GM21576 (cell line): Measurements from ENCODE around the gene DEFB110.
A peak's percentile ranks its signal among the peaks of the same experiment; 100 is the strongest.

Experiments
- ATAC-seq: cut with Tn5 transposase; IDR thresholded peaks from one replicate; pipeline ENCODE4 v1.9.1; 2021; ENCODE audit warnings: mild to moderate bottlenecking, moderate library complexity; ENCODE audit not compliant: unreplicated experiment

DEFB110 gene

GRCh38 chr6:50021894-50022293 is at the start of gene DEFB110:
TSS of gene DEFB110 (minus strand) at chr6:50021994. CDS start at chr6:50021935, 59 bp downstream.
- no peak for ATAC-seq

GRCh38 chr6:50070101-50070500 is 48.3 kb upstream of the DEFB110 start:
- no peak for ATAC-seq

- ATAC-seq: no peak
Measured at GRCh38 chr6:50062051-50062450, 40.3 kb upstream of the DEFB110 start.

GRCh38 chr6:50056242-50056641 is 34.4 kb upstream of the DEFB110 start:
- no peak for ATAC-seq

- ATAC-seq: no peak
Measured at GRCh38 chr6:50049829-50050228, 28.0 kb upstream of the DEFB110 start, which contains the start of gene DEFB112. TSS of gene DEFB112 (minus strand) at chr6:50049929. CDS start at chr6:50049869, 60 bp downstream.

GRCh38 chr6:50047026-50047425 is 25.2 kb upstream of the DEFB110 start:
- no peak for ATAC-seq

GRCh38 chr6:50030777-50031562 is 9.2 kb upstream of the DEFB110 start:
- no peak for ATAC-seq

GRCh38 chr6:50030350-50030749 is 8.6 kb upstream of the DEFB110 start:
- ATAC-seq: no peak

GRCh38 chr6:50025258-50025657 is 3.5 kb upstream of the DEFB110 start:
- no peak for ATAC-seq

- ATAC-seq: no peak
Measured at GRCh38 chr6:50007819-50008218, 14.0 kb downstream of the DEFB110 start.

- no peak for ATAC-seq
Measured at GRCh38 chr6:50003139-50003538, 18.7 kb downstream of the DEFB110 start.

- ATAC-seq: no peak
Measured at GRCh38 chr6:49995278-49995677, 26.5 kb downstream of the DEFB110 start.

- ATAC-seq: no peak
Measured at GRCh38 chr6:49988900-49989299, 32.9 kb downstream of the DEFB110 start.

- ATAC-seq: no peak
Measured at GRCh38 chr6:49987749-49988148, 34.0 kb downstream of the DEFB110 start.

- ATAC-seq: no peak
Measured at GRCh38 chr6:49986551-49986950, 35.2 kb downstream of the DEFB110 start.

GRCh38 chr6:49982046-49982445 is 39.7 kb downstream of the DEFB110 start:
- no peak for ATAC-seq

- ATAC-seq: peak; percentile 47
Measured at GRCh38 chr6:49980898-49981297, 40.9 kb downstream of the DEFB110 start.

- ATAC-seq: peak; percentile 37
Measured at GRCh38 chr6:49979584-49979983, 42.2 kb downstream of the DEFB110 start.

GRCh38 chr6:49978332-49979226 is 43.2 kb downstream of the DEFB110 start:
- peak; percentile 42 for ATAC-seq

- no peak for ATAC-seq
Measured at GRCh38 chr6:49969605-49970004, 52.2 kb downstream of the DEFB110 start, which contains the start of gene DEFB113. TSS of gene DEFB113 (minus strand) at chr6:49969625. CDS start at chr6:49969625, 0 bp downstream.
